Panc1 (cell line): ENCODE measurements around the gene COQ8A. TPM values are rescaled to one million over a fixed set of nuclear protein-coding genes. Genes with fewer than 3 reads are reported as not detected.

Source experiments
- ATAC-seq: fragments of 200-7000 bp; cut with Tn5 transposase; 2 replicates; pipeline ENCODE4 v1.9.1; 2020; ENCODE audit warnings: mild to moderate bottlenecking, moderate library complexity
- BruUV-seq: library from RNA; stranded (reverse); fragments of 400-500 nt; replicated peaks from 2 replicates; lab custom pipeline; 2021; lab: Mats Ljungman, UMichigan
- CTCF ChIA-PET: fragments of 300-600 bp; sonication (Branson Sonifier 250); formaldehyde crosslinking; loops from one replicate; lab custom pipeline; 2022; ENCODE audit warnings: antibody characterized with exemption; lab: Charles Lee
- POLR2A ChIA-PET: fragments of 300-600 bp; sonication (Branson Sonifier 250); formaldehyde crosslinking; loops from one replicate; lab custom pipeline; 2022; ENCODE audit warnings: antibody characterized with exemption; lab: Charles Lee
- DNase-seq: peaks from one replicate; pipeline ENCODE4 v3.0.0-alpha.2; 2010; ENCODE audit warnings: low read depth, low spot score
- H3K27ac ChIP-seq: 2 replicates; pipeline ENCODE4 v1.5.1; 2011; ENCODE audit warnings: mild to moderate bottlenecking, low read length, inconsistent platforms
- H3K27me3 ChIP-seq: fragments of 200-500 bp; sonication (Bioruptor generic); 2 replicates; pipeline ENCODE4 v1.6.0; 2014; ENCODE audit warnings: low read length, inconsistent platforms; ENCODE audit not compliant: control insufficient read depth, insufficient read depth
- H3K36me3 ChIP-seq: fragments of 200-500 bp; sonication (Bioruptor generic); 2 replicates; pipeline ENCODE4 v1.5.1; 2014; ENCODE audit warnings: inconsistent platforms, mild to moderate bottlenecking, low read length, moderate library complexity; ENCODE audit not compliant: control insufficient read depth, insufficient read depth
- H3K4me1 ChIP-seq: 2 replicates; pipeline ENCODE4 v1.5.1; 2011; ENCODE audit warnings: inconsistent platforms, mild to moderate bottlenecking, low read length, moderate library complexity; ENCODE audit not compliant: control insufficient read depth, insufficient read depth
- H3K4me3 ChIP-seq, 2 experiments: 2 replicates each; pipeline ENCODE4 v1.5.1; 2011 to 2012; ENCODE audit warnings: low read depth in 2 of 2, low read length in 2 of 2, mild to moderate bottlenecking in 2 of 2, inconsistent platforms in 1 of 2, moderate library complexity in 1 of 2
- H3K9me3 ChIP-seq: fragments of 200-500 bp; sonication (Bioruptor generic); 2 replicates; pipeline ENCODE4 v1.5.1; 2014; ENCODE audit warnings: low read depth, mild to moderate bottlenecking, inconsistent platforms, low read length, moderate library complexity; ENCODE audit not compliant: control insufficient read depth, insufficient read depth
- POLR2AphosphoS5 ChIP-seq: IDR thresholded peaks from 2 replicates; pipeline ENCODE4 v1.6.1; 2012; ENCODE audit warnings: mild to moderate bottlenecking, low read depth, low read length, moderate library complexity
- SIN3A ChIP-seq: IDR thresholded peaks from 2 replicates; pipeline ENCODE4 v1.6.1; 2012; ENCODE audit warnings: low read depth, mild to moderate bottlenecking, low read length, moderate library complexity, borderline replicate concordance; ENCODE audit not compliant: insufficient read depth
- TCF7L2 ChIP-seq: IDR thresholded peaks from 2 replicates; pipeline ENCODE4 v1.6.1; 2011; ENCODE audit warnings: mild to moderate bottlenecking, low read depth, low read length, inconsistent platforms
- in situ Hi-C: cut with HindIII; loops from 2 replicates; pipeline ENCODE4 v1.10.0; 2016; ENCODE audit warnings: low sequenced_read_pairs, low pct_unique_long_range_greater_than_20kb
- intact Hi-C: fragments of 100-400 bp; cut with micrococcal nuclease; formaldehyde crosslinking; loops from one replicate; pipeline ENCODE4 v1.10.0; 2022; ENCODE audit not compliant: unreplicated experiment
- total RNA-seq: library from RNA; stranded (reverse); gene quantifications from one replicate; pipeline ENCODE4 v1.2.1, GENCODE V29; 2021; ENCODE audit not compliant: unreplicated experiment
- TF ChIP-seq, protein P1 (sequence below), 2 experiments: IDR thresholded peaks; 2 replicates each; pipeline ENCODE4 v1.6.1; 2011 to 2012; ENCODE audit warnings: low read depth in 2 of 2, control low read depth in 1 of 2, low read length in 1 of 2, mild to moderate bottlenecking in 1 of 2, moderate library complexity in 1 of 2; ENCODE audit not compliant: insufficient read depth in 1 of 2
- TF ChIP-seq, protein P2 (sequence below): fragments of 450-650 bp; IDR thresholded peaks from 2 replicates; pipeline ENCODE4 v1.5.1; 2017; ENCODE audit warnings: mild to moderate bottlenecking

COQ8A gene
- total RNA-seq, 1 experiment from 2014 or later, result 15.1 TPM

DNA sequence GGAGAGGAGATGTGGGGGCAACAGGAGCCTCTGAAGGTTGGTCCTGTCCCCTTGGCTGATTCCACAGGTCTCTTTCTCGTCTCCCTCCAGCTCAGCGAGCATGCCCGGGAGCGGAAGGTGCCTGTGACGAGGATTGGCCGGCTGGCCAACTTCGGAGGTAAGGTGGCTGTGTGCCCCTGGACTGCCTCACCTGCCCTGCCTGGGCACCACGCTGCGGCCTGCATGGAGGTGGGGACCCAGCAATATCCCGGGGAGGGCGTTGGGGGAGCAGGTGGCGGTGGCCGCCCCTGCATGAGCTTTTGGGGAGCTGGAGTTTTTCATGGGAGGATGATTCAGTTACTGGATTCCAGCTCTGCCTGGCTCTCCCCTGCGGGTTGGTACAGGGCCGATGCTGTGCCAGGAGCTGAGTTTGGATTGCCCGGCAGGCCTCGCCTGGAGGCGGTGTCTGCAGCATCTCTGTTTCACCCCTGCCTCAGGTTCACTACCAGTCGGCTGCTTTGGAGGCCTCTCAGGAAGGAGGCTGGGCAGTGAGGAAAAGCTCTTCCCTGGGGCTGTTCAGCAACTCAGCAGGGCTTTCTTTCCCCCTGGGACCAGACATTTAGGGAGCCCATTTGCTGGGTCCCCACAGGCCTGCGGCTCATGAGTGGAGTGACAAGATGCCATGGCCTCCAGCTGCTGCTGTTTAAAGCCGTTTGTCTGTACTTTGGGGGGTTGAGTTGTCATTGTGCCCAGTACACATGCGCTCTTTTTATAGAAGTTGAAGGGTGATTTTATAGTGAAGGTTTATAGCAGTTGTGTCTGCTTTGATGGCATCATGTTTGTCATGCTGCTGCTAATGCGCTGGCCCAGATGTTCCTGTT lies 25.7 kb downstream of the COQ8A start:
- no TSS peak for BruUV-seq
- Histone ChIP-seq H3K9me3 (no peaks in the 10 kb centered on the region), H3K36me3 (no peaks in the 10 kb centered on the region), H3K27ac (no peak overlapping the region), H3K4me1 (no peaks in the 10 kb centered on the region), H3K4me3 (no peak overlapping the region), H3K27me3 (no peaks in the 10 kb centered on the region)
- in situ Hi-C loops, result no loop called here
- no peak for TF ChIP-seq POLR2AphosphoS5
- TF ChIP-seq TCF7L2, result no peak
- no peak for TF ChIP-seq SIN3A
- ATAC-seq (no peak), DNase-seq (no peak)
- POLR2A ChIA-PET, result no interaction called here
- CTCF ChIA-PET, result no interaction called here
- intact Hi-C loops, result no loop called here

- ATAC-seq (no peak), DNase-seq (no peak)
- CTCF ChIA-PET, result no interaction called here
- H3K36me3 ChIP-seq, result no peaks in the 10 kb centered on the region
- in situ Hi-C loops (no loop called here), intact Hi-C loops (no loop called here)
- no peaks in the 10 kb centered on the region for H3K27me3 ChIP-seq
- POLR2A ChIA-PET, result no interaction called here
- H3K27ac ChIP-seq, result no peak overlapping the region
- H3K4me1 ChIP-seq, result no peaks in the 10 kb centered on the region
- no TSS peak for BruUV-seq
- H3K9me3 ChIP-seq, result no peaks in the 10 kb centered on the region
- TF ChIP-seq, protein P1, sequence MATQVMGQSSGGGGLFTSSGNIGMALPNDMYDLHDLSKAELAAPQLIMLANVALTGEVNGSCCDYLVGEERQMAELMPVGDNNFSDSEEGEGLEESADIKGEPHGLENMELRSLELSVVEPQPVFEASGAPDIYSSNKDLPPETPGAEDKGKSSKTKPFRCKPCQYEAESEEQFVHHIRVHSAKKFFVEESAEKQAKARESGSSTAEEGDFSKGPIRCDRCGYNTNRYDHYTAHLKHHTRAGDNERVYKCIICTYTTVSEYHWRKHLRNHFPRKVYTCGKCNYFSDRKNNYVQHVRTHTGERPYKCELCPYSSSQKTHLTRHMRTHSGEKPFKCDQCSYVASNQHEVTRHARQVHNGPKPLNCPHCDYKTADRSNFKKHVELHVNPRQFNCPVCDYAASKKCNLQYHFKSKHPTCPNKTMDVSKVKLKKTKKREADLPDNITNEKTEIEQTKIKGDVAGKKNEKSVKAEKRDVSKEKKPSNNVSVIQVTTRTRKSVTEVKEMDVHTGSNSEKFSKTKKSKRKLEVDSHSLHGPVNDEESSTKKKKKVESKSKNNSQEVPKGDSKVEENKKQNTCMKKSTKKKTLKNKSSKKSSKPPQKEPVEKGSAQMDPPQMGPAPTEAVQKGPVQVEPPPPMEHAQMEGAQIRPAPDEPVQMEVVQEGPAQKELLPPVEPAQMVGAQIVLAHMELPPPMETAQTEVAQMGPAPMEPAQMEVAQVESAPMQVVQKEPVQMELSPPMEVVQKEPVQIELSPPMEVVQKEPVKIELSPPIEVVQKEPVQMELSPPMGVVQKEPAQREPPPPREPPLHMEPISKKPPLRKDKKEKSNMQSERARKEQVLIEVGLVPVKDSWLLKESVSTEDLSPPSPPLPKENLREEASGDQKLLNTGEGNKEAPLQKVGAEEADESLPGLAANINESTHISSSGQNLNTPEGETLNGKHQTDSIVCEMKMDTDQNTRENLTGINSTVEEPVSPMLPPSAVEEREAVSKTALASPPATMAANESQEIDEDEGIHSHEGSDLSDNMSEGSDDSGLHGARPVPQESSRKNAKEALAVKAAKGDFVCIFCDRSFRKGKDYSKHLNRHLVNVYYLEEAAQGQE (IDR thresholded peaks at IDR 0.05; ENCODE audit: insufficient read depth in 1 of 2, low read depth in 2 of 2, low read length in 1 of 2), result no peak; a peak in 1 of 4 replicates
- TF ChIP-seq, protein P2, sequence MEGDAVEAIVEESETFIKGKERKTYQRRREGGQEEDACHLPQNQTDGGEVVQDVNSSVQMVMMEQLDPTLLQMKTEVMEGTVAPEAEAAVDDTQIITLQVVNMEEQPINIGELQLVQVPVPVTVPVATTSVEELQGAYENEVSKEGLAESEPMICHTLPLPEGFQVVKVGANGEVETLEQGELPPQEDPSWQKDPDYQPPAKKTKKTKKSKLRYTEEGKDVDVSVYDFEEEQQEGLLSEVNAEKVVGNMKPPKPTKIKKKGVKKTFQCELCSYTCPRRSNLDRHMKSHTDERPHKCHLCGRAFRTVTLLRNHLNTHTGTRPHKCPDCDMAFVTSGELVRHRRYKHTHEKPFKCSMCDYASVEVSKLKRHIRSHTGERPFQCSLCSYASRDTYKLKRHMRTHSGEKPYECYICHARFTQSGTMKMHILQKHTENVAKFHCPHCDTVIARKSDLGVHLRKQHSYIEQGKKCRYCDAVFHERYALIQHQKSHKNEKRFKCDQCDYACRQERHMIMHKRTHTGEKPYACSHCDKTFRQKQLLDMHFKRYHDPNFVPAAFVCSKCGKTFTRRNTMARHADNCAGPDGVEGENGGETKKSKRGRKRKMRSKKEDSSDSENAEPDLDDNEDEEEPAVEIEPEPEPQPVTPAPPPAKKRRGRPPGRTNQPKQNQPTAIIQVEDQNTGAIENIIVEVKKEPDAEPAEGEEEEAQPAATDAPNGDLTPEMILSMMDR, result no peak
- TF ChIP-seq POLR2AphosphoS5 (no peak), SIN3A (no peak), TCF7L2 (no peak)
- H3K4me3 ChIP-seq, result no peak overlapping the region
Measured at GRCh38 chr1:226966683-226967082, 26.6 kb downstream of the COQ8A start.

- H3K9me3 ChIP-seq, result no peaks in the 10 kb centered on the region
- H3K36me3 ChIP-seq, result no peaks in the 10 kb centered on the region
- H3K4me1 ChIP-seq, result no peaks in the 10 kb centered on the region
- no peak overlapping the region for H3K4me3 ChIP-seq
- H3K27ac ChIP-seq, result no peak overlapping the region
- in situ Hi-C loops, result no loop called here
- DNase-seq (no peak), ATAC-seq (no peak)
- intact Hi-C loops, result no loop called here
- ChIA-PET CTCF (no interaction called here), POLR2A (no interaction called here)
- TF ChIP-seq TCF7L2 (no peak), POLR2AphosphoS5 (no peak), SIN3A (no peak)
- TF ChIP-seq, protein P1 (IDR thresholded peaks at IDR 0.05; ENCODE audit: insufficient read depth in 1 of 2, low read depth in 2 of 2, low read length in 1 of 2), result no peak
- TF ChIP-seq, protein P2, result no peak
- BruUV-seq, result no TSS peak
- H3K27me3 ChIP-seq, result no peaks in the 10 kb centered on the region
Measured at GRCh38 chr1:226967665-226968064, 27.6 kb downstream of the COQ8A start.
